Keratinocyte (primary cell): ENCODE results near the gene VSIG2.

Experiments used
- EZH2 ChIP-seq: IDR thresholded peaks from one replicate; pipeline ENCODE4 v1.6.1; 2012; ENCODE audit warnings: inconsistent platforms, mild to moderate bottlenecking, low read length, moderate library complexity
- TF ChIP-seq, protein P1 (sequence below), 3 experiments: IDR thresholded peaks in 1 of 3; conservative IDR thresholded peaks in 1 of 3; optimal IDR thresholded peaks in 1 of 3; 2 replicates in 2 of 3; 3 replicates in 1 of 3; pipeline versions ENCODE3 to v1.5.1; 2011; ENCODE audit warnings: low read length in 3 of 3, mild to moderate bottlenecking in 3 of 3, moderate library complexity in 2 of 3, control low read depth in 1 of 3, inconsistent platforms in 1 of 3; ENCODE audit not compliant: insufficient read depth in 2 of 3; ENCODE audit errors: extremely low read depth in 1 of 3

DNA sequence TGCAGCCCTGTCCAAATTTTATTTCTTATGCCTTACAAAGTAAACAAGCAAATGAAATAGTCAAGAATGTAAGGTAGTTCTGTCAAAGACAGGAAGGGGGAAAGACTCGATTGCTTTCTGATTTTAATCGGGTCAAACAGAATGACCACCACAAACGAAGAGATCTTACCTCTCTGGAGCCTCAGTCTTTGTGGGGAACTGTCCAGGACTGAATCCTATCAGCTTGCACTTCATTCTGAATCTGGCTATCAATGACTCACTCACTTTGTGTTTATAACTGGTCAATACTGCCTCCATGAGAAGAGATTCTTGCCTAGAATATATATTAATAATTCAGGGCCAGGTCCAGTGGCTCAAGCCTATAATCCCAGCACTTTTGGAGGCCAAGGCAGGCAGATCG is 30.9 kb upstream of the VSIG2 start:
- TF ChIP-seq EZH2, result no peak
- TF ChIP-seq, protein P1, sequence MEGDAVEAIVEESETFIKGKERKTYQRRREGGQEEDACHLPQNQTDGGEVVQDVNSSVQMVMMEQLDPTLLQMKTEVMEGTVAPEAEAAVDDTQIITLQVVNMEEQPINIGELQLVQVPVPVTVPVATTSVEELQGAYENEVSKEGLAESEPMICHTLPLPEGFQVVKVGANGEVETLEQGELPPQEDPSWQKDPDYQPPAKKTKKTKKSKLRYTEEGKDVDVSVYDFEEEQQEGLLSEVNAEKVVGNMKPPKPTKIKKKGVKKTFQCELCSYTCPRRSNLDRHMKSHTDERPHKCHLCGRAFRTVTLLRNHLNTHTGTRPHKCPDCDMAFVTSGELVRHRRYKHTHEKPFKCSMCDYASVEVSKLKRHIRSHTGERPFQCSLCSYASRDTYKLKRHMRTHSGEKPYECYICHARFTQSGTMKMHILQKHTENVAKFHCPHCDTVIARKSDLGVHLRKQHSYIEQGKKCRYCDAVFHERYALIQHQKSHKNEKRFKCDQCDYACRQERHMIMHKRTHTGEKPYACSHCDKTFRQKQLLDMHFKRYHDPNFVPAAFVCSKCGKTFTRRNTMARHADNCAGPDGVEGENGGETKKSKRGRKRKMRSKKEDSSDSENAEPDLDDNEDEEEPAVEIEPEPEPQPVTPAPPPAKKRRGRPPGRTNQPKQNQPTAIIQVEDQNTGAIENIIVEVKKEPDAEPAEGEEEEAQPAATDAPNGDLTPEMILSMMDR (optimal IDR thresholded peaks at IDR 0.05 in 1 of 3, IDR thresholded peaks at IDR 0.05 in 1 of 3, conservative IDR thresholded peaks at IDR 0.05 in 1 of 3; ENCODE audit: extremely low read depth in 1 of 3, insufficient read depth in 2 of 3, low read length in 3 of 3), result no peak
